ENCODE results near the gene PRPF19. TPM values are rescaled to one million over a fixed set of nuclear protein-coding genes. Genes with fewer than 3 reads are reported as not detected.

The PRPF19 gene
- total RNA-seq, 1 experiment from 2014 or later = 204 TPM

DNA sequence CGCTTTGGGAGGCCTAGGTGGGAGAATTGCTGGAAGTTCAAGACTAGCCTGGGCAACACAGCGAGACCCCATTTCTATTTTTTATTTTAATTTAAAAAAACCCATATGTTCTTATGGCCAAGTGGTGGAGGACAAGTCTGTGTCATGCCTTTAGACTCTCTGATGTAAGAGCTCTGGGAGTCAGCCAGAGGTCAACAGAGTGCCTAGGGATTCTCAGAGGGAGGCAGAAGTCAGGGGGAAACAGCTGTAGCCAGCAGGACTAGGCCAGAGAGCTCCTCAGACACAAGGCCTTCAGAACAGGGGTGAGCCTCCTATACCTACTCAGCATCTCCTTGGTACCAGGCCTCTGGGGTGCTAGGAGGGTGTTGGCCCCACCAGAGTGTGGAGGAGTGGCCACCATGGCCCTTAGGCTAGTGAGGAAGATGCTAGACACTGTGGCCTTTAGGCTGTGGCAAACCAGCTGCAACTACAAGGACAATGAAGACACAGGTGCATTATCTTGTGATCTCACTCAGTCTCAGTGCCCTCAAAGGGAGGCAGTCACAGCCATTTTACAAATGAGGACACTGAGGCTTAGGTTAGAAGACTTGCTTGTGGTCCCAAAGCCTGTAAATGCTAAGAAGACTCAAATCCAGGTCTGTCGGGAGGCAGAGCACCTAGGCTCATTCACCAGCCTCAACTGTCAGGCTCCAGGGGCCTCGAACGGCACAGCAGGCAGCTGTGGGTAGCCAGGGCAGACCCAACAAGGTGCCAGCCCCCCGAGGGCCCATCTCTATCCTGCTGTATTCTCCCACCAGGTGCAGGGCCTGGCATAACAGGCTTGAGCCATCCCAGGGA, 34.0 kb downstream of the PRPF19 start:
- TF ChIP-seq EZH2 (IDR thresholded peaks at IDR 0.05; ENCODE audit: borderline replicate concordance, low read depth, low read length, poor library complexity, severe bottlenecking) = no peak
- TF ChIP-seq, protein P1, sequence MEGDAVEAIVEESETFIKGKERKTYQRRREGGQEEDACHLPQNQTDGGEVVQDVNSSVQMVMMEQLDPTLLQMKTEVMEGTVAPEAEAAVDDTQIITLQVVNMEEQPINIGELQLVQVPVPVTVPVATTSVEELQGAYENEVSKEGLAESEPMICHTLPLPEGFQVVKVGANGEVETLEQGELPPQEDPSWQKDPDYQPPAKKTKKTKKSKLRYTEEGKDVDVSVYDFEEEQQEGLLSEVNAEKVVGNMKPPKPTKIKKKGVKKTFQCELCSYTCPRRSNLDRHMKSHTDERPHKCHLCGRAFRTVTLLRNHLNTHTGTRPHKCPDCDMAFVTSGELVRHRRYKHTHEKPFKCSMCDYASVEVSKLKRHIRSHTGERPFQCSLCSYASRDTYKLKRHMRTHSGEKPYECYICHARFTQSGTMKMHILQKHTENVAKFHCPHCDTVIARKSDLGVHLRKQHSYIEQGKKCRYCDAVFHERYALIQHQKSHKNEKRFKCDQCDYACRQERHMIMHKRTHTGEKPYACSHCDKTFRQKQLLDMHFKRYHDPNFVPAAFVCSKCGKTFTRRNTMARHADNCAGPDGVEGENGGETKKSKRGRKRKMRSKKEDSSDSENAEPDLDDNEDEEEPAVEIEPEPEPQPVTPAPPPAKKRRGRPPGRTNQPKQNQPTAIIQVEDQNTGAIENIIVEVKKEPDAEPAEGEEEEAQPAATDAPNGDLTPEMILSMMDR (conservative IDR thresholded peaks at IDR 0.05; ENCODE audit: low read depth, low read length) = no peak
- Histone ChIP-seq H3K27ac (ENCODE audit: low read depth, low read length, poor library complexity, severe bottlenecking) (no peak overlapping the region), H3K4me1 (ENCODE audit: insufficient read depth, low read length, poor library complexity, severe bottlenecking) (no peaks in the 10 kb centered on the region), H3K9me3 (ENCODE audit: low read depth, low read length, poor library complexity, severe bottlenecking) (no peaks in the 10 kb centered on the region), H3K27me3 (replicated peaks; ENCODE audit: insufficient read depth, low read depth, low read length, poor library complexity) (no peaks in the 10 kb centered on the region), H3K36me3 (ENCODE audit: insufficient read depth, low read length, poor library complexity, severe bottlenecking) (no peaks in the 10 kb centered on the region), H3K4me3 (ENCODE audit: low read depth, low read length, poor library complexity, severe bottlenecking) (no peak overlapping the region)
- no peak for DNase-seq (ENCODE audit: low spot score)
- CTCF ChIA-PET = no interaction called here
- intact Hi-C loops (cut with micrococcal nuclease; ENCODE audit: unreplicated experiment) = no loop called here
- POLR2A ChIA-PET (ENCODE audit: low non-redundant PET) = no interaction called here
- no TSS peak for BruUV-seq (replicated peaks)

DNA sequence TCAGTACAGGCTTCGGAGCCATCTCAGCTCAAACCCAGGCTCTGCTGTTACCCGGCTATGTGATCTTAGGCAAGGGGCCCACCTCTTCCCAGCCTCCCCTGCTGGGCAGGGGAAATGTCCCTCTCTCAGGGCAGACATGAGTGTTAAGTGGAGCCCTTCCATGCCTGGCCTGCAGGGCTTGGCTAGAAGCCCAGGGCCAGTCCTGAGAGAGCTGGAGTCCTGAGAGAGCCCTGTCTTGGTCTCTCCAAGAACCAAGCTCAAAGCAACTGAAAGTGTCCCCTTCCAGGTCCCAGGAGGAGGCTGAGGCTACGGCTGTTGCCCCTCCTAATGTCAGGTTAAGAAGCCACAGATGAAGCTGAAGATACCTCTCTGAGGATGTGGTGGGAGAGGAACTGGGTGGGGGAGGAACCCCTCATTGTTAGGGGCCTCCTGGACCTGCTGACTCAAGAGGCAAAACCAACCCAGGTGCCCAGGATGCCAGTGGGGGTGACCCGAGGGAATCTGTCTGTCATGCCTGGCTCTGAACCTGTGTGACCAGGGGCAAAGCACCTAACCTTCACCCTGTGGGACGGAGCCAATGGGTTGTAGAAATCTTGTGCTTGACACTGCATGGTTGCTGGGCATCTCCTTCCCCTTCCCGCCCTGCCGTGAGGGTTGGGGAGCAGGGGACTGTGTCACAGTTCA, 34.9 kb downstream of the PRPF19 start:
- BruUV-seq (replicated peaks) = no TSS peak
- CTCF ChIA-PET = no interaction called here
- Histone ChIP-seq H3K27ac (ENCODE audit: low read depth, low read length, poor library complexity, severe bottlenecking) (no peak overlapping the region), H3K27me3 (replicated peaks; ENCODE audit: insufficient read depth, low read depth, low read length, poor library complexity) (no peaks in the 10 kb centered on the region), H3K4me1 (ENCODE audit: insufficient read depth, low read length, poor library complexity, severe bottlenecking) (no peaks in the 10 kb centered on the region), H3K9me3 (ENCODE audit: low read depth, low read length, poor library complexity, severe bottlenecking) (no peaks in the 10 kb centered on the region), H3K36me3 (ENCODE audit: insufficient read depth, low read length, poor library complexity, severe bottlenecking) (no peaks in the 10 kb centered on the region), H3K4me3 (ENCODE audit: low read depth, low read length, poor library complexity, severe bottlenecking) (no peak overlapping the region)
- intact Hi-C loops (cut with micrococcal nuclease; ENCODE audit: unreplicated experiment) = no loop called here
- POLR2A ChIA-PET (ENCODE audit: low non-redundant PET) = no interaction called here
- no peak for DNase-seq (ENCODE audit: low spot score)
- TF ChIP-seq, protein P1 (conservative IDR thresholded peaks at IDR 0.05; ENCODE audit: low read depth, low read length) = no peak
- TF ChIP-seq EZH2 (IDR thresholded peaks at IDR 0.05; ENCODE audit: borderline replicate concordance, low read depth, low read length, poor library complexity, severe bottlenecking) = no peak

DNA sequence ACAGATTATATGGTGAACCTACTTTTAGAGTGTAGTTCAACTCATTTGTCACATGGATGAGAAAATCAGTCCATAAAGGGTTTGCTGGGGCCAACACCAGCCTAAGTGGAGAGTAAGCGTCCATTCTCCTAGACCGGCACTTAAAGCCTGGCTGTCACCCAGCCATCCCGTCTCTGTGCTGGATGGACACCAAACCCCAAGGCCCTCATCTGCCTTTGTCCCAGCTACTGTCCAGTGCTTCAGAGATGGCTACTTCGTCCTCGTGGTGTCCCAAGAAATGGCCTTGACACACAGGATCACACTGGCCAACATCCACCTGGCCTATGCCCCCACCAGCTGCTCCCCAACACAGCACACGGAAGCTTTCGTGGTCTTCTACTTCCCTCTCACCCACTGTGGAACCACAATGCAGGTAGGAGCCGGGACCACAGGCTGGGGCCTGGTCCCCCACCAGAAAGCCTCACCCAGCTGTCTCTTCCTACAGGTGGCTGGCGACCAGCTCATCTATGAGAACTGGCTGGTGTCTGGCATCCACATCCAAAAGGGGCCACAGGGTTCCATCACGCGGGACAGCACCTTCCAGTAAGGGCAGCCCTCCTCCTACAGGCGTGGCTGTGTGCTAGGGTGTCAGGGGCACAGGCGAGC, 35.5 kb downstream of the PRPF19 start:
- no peak for DNase-seq (ENCODE audit: low spot score)
- no peak overlapping the region for H3K4me3 ChIP-seq (ENCODE audit: low read depth, low read length, poor library complexity, severe bottlenecking)
- POLR2A ChIA-PET (ENCODE audit: low non-redundant PET) = interaction anchor here (0.5 kb wide), 1 partner anchor 31 kb away, joined by 3 read pairs; no protein-coding TSS in a partner anchor
- H3K4me1 ChIP-seq (ENCODE audit: insufficient read depth, low read length, poor library complexity, severe bottlenecking) = no peaks in the 10 kb centered on the region
- BruUV-seq (replicated peaks) = no TSS peak
- no peaks in the 10 kb centered on the region for H3K27me3 ChIP-seq (replicated peaks; ENCODE audit: insufficient read depth, low read depth, low read length, poor library complexity)
- CTCF ChIA-PET = no interaction called here
- H3K36me3 ChIP-seq (ENCODE audit: insufficient read depth, low read length, poor library complexity, severe bottlenecking) = no peaks in the 10 kb centered on the region
- no peaks in the 10 kb centered on the region for H3K9me3 ChIP-seq (ENCODE audit: low read depth, low read length, poor library complexity, severe bottlenecking)
- intact Hi-C loops (cut with micrococcal nuclease; ENCODE audit: unreplicated experiment) = no loop called here
- no peak overlapping the region for H3K27ac ChIP-seq (ENCODE audit: low read depth, low read length, poor library complexity, severe bottlenecking)
- TF ChIP-seq EZH2 (IDR thresholded peaks at IDR 0.05; ENCODE audit: borderline replicate concordance, low read depth, low read length, poor library complexity, severe bottlenecking) = no peak
- TF ChIP-seq, protein P1 (conservative IDR thresholded peaks at IDR 0.05; ENCODE audit: low read depth, low read length) = no peak

Data from A673 (cell line).